ENCODE measurements around the gene TSPAN18. TPM values are rescaled to one million over a fixed set of nuclear protein-coding genes. Genes with fewer than 3 reads are reported as not detected.

The TSPAN18 gene
- total RNA-seq, 4 donors from 2014 or later, result 2.1 to 9.1 (median 2.5) TPM

GRCh38 chr11:44851496-44851895 lies 124.7 kb downstream of the TSPAN18 start:
- in situ Hi-C loops (cut with MboI; ENCODE audit: low sequenced_read_pairs in 4 of 4) (no loop called here), intact Hi-C loops (cut with DNase I; ENCODE audit: low total_unique reads) (no loop called here)
- no peak for ATAC-seq
- Histone ChIP-seq H3K27ac (no peak overlapping the region), H3K9me3 (no peaks in the 10 kb centered on the region), H3K36me3 (no peaks in the 10 kb centered on the region), H3K27me3 (no peaks in the 10 kb centered on the region), H3K4me1 (no peaks in the 10 kb centered on the region), H3K4me3 (no peak overlapping the region)
- TF ChIP-seq POLR2A (IDR thresholded peaks at IDR 0.05), result no peak
- no peak for DNase-seq

- H3K4me1 ChIP-seq, result no peaks in the 10 kb centered on the region
- intact Hi-C loops (cut with DNase I; ENCODE audit: low total_unique reads), result no loop called here
Measured at GRCh38 chr11:44852159-44852747, 125.5 kb downstream of the TSPAN18 start.

GRCh38 chr11:44852952-44853351 lies 126.2 kb downstream of the TSPAN18 start:
- no peaks in the 10 kb centered on the region for H3K27me3 ChIP-seq
- in situ Hi-C loops (cut with MboI; ENCODE audit: low sequenced_read_pairs in 4 of 4) (no loop called here), intact Hi-C loops (cut with DNase I; ENCODE audit: low total_unique reads) (no loop called here)
- H3K27ac ChIP-seq, result no peak overlapping the region
- TF ChIP-seq CTCF (IDR thresholded peaks at IDR 0.05 in 4 of 5, conservative IDR thresholded peaks at IDR 0.05 in 1 of 5) (no peak), POLR2A (IDR thresholded peaks at IDR 0.05) (no peak)
- no peak for DNase-seq
- H3K4me3 ChIP-seq, result no peak overlapping the region
- H3K4me1 ChIP-seq, result no peaks in the 10 kb centered on the region
- no peaks in the 10 kb centered on the region for H3K36me3 ChIP-seq
- no peak for ATAC-seq
- no peaks in the 10 kb centered on the region for H3K9me3 ChIP-seq

More at GRCh38 chr11:44852159-44852747, 125.5 kb downstream of the TSPAN18 start:
- H3K36me3 ChIP-seq, result no peaks in the 10 kb centered on the region
- no peaks in the 10 kb centered on the region for H3K27me3 ChIP-seq
- ATAC-seq, result no peak
- TF ChIP-seq CTCF (IDR thresholded peaks at IDR 0.05 in 4 of 5, conservative IDR thresholded peaks at IDR 0.05 in 1 of 5), result no peak
- TF ChIP-seq POLR2A (IDR thresholded peaks at IDR 0.05), result no peak
- H3K9me3 ChIP-seq, result no peaks in the 10 kb centered on the region
- no peak overlapping the region for H3K4me3 ChIP-seq
- no peak for DNase-seq
- H3K27ac ChIP-seq, result no peak overlapping the region
- in situ Hi-C loops (cut with MboI; ENCODE audit: low sequenced_read_pairs in 4 of 4), result no loop called here

GRCh38 chr11:44853666-44854065 lies 126.9 kb downstream of the TSPAN18 start:
- Histone ChIP-seq H3K36me3 (no peaks in the 10 kb centered on the region), H3K4me1 (no peaks in the 10 kb centered on the region), H3K4me3 (no peak overlapping the region), H3K27me3 (no peaks in the 10 kb centered on the region), H3K9me3 (no peaks in the 10 kb centered on the region), H3K27ac (no peak overlapping the region)
- no peak for TF ChIP-seq CTCF (IDR thresholded peaks at IDR 0.05 in 4 of 5, conservative IDR thresholded peaks at IDR 0.05 in 1 of 5)
- no peak for TF ChIP-seq POLR2A (IDR thresholded peaks at IDR 0.05)
- ATAC-seq (no peak), DNase-seq (no peak)
- intact Hi-C loops (cut with DNase I; ENCODE audit: low total_unique reads) (no loop called here), in situ Hi-C loops (cut with MboI; ENCODE audit: low sequenced_read_pairs in 4 of 4) (no loop called here)

GRCh38 chr11:44854086-44854485 lies 127.3 kb downstream of the TSPAN18 start:
- in situ Hi-C loops (cut with MboI; ENCODE audit: low sequenced_read_pairs in 4 of 4) (no loop called here), intact Hi-C loops (cut with DNase I; ENCODE audit: low total_unique reads) (no loop called here)
- ATAC-seq (no peak), DNase-seq (no peak)
- TF ChIP-seq CTCF (IDR thresholded peaks at IDR 0.05 in 4 of 5, conservative IDR thresholded peaks at IDR 0.05 in 1 of 5) (no peak), POLR2A (IDR thresholded peaks at IDR 0.05) (no peak)
- Histone ChIP-seq H3K9me3 (no peaks in the 10 kb centered on the region), H3K27me3 (no peaks in the 10 kb centered on the region), H3K4me3 (no peak overlapping the region), H3K27ac (no peak overlapping the region), H3K4me1 (no peaks in the 10 kb centered on the region), H3K36me3 (no peaks in the 10 kb centered on the region)

Data from gastrocnemius medialis (tissue), 4 donors.